ENCODE data around the gene NDRG4. TPM values are rescaled to one million over a fixed set of nuclear protein-coding genes. Genes with fewer than 3 reads are reported as not detected.

Gene NDRG4
- total RNA-seq, 4 donors from 2014 or later = 9.5 to 47.0 (median 21.3) TPM

DNA sequence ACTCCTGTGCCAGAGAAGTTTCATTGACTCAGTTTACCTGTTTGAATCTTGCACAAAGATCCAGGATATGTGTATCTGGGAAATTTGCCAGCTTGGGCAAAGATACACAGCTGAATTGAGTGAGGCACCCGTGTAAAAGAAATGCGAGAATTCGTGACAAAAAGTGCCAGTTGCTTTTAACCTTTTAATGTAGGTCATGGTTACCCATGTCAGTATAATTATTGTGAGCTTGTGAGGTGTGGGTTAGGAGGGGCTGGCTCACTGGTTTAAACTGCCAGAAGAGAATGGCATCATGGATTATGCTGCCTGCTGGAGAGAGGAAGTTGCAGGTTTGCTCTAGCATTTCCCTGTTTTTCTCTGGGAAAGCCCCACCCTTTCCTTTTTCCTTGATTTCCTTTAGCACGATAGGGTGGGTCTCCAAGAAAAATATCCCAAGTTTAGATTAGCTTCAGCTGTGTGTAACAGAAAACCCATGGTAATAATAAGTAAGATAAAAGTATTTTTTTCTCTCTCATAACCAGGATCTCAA lies 24.8 kb upstream of the NDRG4 start:
- DNase-seq (ENCODE audit: low spot score) (no peak), ATAC-seq (ENCODE audit: low FRiP score) (no peak)
- no peak for TF ChIP-seq CTCF (IDR thresholded peaks at IDR 0.05)

DNA sequence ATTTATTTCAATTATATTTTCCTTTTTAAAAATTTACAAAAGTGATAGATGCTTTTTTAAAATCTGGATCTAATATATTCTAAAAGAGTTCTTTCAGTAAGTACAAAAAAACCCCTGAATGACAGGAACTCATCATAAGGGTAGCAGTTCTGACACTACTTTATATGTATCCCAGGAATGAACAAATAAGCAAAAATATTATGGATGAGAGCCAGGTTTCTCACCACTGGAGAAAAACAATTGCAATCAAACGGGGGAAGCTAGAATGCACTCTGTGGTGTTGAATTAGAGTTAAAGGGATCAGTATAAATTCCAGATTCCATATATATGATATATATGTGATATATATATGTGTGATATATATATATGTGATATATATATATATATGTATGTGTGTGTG lies 23.2 kb upstream of the NDRG4 start:
- no peak for DNase-seq (ENCODE audit: low spot score)
- no peak for ATAC-seq (ENCODE audit: low FRiP score)
- no peak for TF ChIP-seq CTCF (IDR thresholded peaks at IDR 0.05)

DNA sequence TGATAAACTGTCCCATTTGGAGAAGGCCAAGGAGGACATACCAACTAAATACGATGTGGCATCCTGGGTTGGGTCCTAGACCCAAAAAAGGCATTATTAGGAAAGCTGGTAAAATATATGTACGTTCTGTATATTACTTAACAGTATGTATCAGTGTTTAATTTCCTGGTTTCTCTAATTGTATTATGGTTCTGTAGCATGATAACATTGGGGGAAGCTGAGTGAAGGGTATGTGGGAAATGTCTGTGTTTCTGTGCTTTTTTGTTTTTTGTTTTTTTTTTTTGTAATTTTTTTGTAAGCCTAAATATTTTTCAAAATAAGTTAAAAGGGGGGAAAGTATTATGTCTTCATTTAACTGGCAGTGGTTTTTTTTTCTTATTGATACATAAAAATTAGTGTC lies 21.5 kb upstream of the NDRG4 start:
- DNase-seq (ENCODE audit: low spot score) (no peak), ATAC-seq (ENCODE audit: low FRiP score) (no peak)
- TF ChIP-seq CTCF (IDR thresholded peaks at IDR 0.05) = no peak

- DNase-seq (ENCODE audit: low spot score) (no peak), ATAC-seq (ENCODE audit: low FRiP score) (no peak)
- no peak for TF ChIP-seq CTCF (IDR thresholded peaks at IDR 0.05)
Observed at GRCh38 chr16:58481226-58481869, 18.6 kb upstream of the NDRG4 start.

DNA sequence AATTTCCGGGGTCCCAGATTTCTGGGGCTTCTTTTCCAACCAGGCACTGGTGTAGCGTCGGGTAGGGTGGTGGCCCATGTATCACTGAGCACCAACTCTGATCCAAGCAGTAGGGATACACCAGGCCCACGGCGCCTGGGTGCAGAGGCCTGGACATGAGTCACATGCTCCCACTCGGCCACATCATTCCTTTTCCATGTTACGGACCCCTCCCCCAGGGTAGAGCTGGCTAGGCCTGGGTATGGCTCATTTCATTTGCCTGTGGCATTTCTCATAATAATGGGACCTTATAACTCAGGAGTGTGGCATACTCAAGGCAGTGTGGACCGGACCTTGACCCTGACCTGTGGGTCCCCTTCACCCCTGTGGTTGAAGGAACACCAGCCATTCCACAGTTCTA lies 18.0 kb upstream of the NDRG4 start:
- ATAC-seq (ENCODE audit: low FRiP score) (no peak), DNase-seq (ENCODE audit: low spot score) (no peak)
- no peak for TF ChIP-seq CTCF (IDR thresholded peaks at IDR 0.05)

GRCh38 chr16:58485184-58485887 lies 14.6 kb upstream of the NDRG4 start:
- DNase-seq (ENCODE audit: low spot score) = no peak
- ATAC-seq (ENCODE audit: low FRiP score) = no peak
- TF ChIP-seq CTCF (IDR thresholded peaks at IDR 0.05) = no peak

All from omental fat pad (tissue), 4 donors.